ENCODE results near the gene COG5.

The COG5 gene

GRCh38 chr7:107330478-107330877 lies 233.2 kb downstream of the COG5 start:
- DNase-seq (ENCODE audit: low read depth in 2 of 2) = no peak

DNA sequence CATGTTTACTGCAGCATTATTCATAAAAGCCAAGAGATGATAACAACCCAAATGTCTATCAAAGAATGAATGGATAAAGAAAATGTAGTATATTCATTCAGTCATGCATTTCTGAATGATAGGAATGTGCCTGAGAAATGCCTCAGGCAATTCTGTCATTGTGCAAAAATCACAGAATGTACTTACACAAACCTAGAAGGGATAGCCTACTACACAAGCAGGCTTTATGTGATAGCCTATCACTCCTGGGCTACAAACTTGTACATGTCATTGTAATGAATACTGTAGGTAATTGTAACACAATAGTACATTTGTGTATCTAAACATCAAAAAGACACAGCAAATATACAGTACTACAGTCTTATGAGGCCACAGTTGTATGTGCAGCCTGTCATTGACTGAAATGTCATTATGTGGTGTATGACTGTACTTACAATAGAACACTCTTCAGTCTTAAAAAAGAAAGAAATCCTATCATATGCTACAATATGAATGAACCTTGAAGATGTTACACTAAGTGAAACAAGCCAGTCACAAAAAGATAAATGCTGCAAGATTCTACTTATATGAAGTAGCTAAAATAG lies 235.6 kb downstream of the COG5 start:
- no peak for DNase-seq (ENCODE audit: low read depth in 2 of 2)

DNA sequence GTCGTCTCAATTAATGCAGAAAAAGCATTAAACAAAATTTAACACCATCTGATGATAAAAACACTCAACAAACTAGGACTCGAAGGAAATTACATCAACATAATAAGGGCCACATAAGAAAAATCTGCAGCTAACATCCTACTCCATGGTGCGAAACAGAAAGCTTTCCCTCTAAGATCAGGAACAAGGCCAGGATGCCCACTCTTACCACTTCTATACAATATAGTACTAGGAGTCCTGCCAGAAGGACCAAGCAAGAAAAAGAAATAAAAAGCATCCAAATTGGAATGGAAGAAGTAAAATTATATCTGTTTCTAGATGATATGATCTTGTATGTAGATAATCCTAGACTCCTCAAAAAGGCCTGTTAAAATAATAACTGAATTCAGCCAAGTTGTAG lies 237.7 kb downstream of the COG5 start:
- no peak for DNase-seq (ENCODE audit: low read depth in 2 of 2)

- DNase-seq (ENCODE audit: low read depth in 2 of 2) = no peak
These were observed 241.7 kb downstream of the COG5 start for GRCh38 chr7:107322015-107322414.

GRCh38 chr7:107321611-107322010 lies 242.1 kb downstream of the COG5 start:
- no peak for DNase-seq (ENCODE audit: low read depth in 2 of 2)

DNA sequence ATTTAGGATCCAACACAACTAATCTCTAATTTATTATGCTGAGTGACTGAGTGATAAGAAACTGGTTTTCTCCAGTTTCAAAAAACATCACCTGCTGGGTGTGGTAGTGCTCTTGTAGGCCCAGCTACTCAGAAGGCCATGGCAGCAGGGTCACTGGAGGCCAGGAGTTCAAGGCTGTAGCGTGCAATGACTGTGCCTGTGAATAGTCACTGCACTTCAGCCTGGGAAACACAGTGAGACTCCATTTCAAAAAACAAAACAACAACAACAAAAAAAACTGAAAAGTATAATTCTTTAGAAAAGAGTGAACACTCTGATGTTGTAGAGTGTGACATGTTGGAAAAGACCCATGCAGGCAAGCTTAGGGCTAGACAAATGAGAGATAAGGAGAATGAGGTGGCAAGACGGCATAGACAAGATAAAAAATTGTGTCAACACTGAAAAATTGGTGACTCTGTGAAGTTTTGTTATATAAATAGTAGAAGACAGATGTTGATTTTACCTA lies 243.9 kb downstream of the COG5 start:
- DNase-seq (ENCODE audit: low read depth in 2 of 2) = no peak

DNA sequence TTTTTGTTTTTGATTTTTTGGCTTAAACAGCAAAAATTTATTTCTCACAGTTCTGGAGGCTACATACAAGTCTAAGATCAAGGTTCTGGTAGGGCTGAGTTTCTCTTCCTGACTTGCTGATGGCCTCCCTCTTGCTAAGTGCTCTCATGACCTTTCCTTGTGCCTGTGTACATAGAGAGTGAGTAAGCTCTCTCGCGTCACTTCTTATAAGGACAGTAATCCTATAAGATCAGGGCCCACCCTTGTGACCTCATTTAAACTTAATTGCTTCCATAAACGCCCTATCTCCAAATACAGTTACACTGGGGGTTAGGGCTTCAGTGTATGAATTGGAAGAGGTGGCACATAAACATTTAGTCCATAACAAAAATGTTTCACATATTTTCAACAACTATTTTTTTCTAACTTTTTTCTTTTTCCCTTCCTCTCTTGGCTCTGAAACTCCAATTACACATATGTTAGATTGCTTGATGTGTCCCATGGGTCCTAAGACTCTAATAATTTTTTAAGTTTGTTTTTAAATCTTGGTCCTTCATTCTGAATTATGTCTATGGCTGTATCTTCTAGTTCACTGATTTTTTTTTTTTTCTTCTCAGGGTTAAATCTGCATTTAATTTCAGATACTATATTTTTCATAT lies 245.1 kb downstream of the COG5 start:
- no peak for DNase-seq (ENCODE audit: low read depth in 2 of 2)

DNA sequence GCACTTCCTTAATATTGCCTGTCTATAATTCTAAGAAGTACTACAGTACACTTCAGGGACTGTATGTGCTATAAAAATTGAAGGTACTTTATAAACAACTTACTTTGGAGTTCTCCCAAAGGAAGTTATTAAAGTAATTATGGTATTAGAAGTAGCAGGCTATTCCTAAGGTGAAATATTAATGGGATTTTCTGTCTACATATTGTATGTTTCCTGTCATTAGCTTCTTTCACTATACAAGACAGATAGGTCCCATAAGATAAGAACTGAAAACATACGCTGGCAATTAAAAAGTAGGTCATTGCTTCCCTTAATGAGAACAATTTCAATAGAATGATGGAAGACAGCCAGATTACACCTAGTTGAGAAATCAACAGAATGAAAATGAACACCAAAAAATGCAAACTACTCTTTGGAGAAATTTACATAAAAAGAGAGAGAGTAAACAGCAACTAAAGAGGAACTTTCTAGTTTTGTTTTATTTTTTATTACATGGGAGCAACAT lies 248.0 kb downstream of the COG5 start:
- DNase-seq (ENCODE audit: low read depth in 2 of 2) = no peak

GRCh38 chr7:107313355-107313754 lies 250.4 kb downstream of the COG5 start:
- no peak for DNase-seq (ENCODE audit: low read depth in 2 of 2)

- no peak for DNase-seq (ENCODE audit: low read depth in 2 of 2)
These were observed 251.3 kb downstream of the COG5 start for GRCh38 chr7:107312418-107312817.

- no peak for DNase-seq (ENCODE audit: low read depth in 2 of 2)
These were observed 254.4 kb downstream of the COG5 start for GRCh38 chr7:107309296-107309695.

DNA sequence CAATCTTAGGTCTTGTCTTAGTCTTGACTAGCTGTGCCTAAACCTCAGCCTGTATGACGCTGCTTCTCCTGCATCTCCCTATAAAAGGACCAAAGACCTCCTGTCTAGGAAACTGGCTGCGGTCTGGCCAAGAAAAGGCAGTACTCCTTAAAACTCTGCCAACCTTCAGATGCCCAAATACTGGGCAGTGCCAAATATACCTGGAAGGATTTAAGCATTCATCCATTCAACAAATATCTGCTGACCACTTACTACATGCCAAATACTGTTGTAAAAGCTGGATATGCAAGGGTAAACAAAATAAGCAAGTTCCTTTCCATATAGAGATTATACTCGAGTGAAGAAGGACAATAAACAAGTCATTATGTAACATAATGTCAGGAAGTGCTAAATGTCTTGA lies 259.1 kb downstream of the COG5 start:
- no peak for DNase-seq (ENCODE audit: low read depth in 2 of 2)

DNA sequence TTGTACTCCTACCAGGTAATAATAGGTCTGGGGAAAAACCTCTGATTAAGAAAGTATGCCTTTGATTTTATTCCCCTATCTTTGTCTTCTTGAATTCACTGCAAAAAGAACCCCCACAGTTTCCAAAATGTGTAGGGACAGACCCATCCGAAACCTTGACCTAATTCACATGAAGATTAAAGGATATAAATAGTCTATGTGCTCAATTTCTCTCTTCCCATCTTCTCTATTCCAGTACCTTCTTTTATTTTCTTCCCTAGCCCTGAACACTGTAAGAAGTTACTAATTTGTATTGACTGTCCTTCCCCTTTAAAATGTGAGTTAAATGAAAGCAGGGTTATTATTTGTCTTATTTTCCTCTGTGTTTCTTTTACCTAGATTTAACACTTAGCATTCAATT lies 259.7 kb downstream of the COG5 start:
- DNase-seq (ENCODE audit: low read depth in 2 of 2) = no peak

DNA sequence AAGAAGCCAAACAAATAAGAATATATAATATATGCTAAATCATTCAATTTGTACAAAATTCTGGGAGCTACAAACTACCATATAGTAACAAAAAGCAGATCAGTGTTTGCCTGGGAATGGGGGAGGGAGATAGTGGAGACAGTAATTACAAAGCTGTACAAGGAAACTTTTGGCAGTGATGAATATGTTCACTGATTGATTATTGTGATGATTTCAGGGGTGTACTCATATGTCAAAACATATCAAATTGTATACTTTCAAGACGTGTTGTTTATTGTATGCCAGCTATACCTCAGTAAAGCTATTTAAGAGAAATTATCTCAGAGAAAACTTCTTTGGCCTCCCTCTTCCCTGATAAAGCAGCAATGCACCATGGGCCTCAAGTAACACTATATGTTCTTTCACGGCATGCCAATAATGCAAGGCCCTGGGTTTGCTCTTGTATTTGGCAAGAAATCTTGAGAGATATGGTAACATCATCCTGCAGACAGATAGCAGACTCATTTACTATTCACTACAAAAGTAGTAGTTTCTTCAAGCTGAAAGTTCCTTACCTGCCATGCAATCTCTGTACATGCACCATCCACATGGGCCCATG lies 261.4 kb downstream of the COG5 start:
- DNase-seq (ENCODE audit: low read depth in 2 of 2) = no peak

GRCh38 chr7:107294182-107294581 lies 269.5 kb downstream of the COG5 start:
- DNase-seq (ENCODE audit: low read depth in 2 of 2) = no peak

- DNase-seq (ENCODE audit: low read depth in 2 of 2) = no peak
These were observed 271.1 kb downstream of the COG5 start for GRCh38 chr7:107292591-107292990.

DNA sequence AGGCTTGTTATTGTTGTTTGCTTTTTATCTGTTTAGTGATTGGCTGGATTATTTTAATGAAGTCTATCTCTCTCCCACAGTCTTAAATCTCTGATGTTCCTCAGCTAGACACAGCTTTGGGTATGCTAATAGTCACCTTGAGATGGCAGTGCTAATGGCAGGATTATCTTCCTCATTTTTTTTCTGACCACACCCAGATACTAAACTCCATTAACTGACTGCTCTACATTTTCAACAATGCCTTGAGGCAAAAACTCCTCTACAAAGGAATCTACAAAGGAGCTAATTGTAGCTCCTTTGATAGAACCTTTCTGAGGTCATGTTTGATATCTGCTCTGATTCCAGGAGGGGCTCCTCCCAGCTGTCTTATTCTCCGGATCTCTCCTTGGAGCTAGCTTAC lies 272.3 kb downstream of the COG5 start:
- no peak for DNase-seq (ENCODE audit: low read depth in 2 of 2)

DNA sequence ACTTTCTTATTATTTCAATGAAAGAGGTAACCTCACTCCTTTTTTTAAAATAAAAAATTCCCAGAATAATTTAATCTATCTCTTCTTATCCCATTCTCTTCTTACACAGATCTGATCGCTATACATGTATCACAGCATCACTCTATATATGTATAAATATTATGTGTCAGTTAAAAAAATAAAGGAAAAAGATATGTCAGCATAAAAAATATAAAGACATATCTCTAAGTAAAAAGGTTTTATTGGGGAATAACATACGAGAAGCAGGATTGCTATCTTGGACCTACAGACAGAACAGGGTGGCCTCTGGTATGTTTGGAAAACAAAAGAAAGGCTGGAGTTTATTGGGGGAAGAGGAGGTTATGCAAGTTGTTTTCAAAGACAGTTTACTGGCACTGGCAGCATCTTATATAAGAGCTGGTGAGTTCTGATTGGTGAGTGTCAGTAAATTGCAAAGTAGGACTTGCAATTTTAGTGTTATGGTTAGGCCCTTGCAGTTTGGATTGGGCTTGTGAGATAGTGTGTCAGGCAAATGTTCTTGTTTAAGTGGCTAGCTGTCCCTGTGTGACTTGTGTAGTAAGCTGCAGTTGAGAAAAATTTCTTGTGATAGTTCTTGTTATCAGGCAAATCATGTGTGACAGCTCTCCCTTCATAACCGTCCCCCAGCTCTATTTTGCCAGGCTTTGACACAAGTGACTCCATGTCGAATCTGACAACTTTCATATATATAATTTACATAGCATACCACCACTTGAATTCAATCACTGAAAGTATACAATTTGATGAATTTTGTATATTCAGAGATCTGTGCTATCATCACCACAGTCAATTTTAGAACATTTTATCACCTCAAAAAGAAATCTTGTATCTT lies 276.7 kb downstream of the COG5 start:
- no peak for DNase-seq (ENCODE audit: low read depth in 2 of 2)

DNA sequence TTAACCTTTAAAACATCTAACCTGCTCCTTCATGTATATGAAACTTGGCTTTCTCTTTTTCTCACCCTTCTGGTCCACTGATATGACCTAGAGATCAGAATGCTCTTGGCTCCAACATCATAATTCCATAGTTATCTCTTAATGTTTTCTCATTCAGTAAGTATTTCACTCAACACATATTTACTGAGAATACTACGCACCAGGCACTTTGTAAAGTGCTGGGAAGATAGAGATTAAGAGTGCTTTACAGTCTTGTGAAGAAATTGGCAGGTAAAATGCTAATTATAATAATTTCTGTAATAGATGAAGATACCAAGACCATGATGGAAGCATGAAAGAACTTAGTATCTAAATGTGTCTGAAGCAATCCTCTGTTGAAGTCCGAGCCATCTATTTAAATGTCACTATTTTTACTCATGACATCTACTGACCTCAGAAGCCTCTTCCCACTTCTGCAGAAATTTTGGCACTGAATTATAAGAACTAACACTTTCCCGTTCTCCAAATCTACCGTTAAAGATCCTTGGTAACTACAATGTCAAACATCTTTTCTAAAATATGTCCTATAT lies 278.7 kb downstream of the COG5 start:
- DNase-seq (ENCODE audit: low read depth in 2 of 2) = no peak

- DNase-seq (ENCODE audit: low read depth in 2 of 2) = no peak
These were observed 286.4 kb downstream of the COG5 start for GRCh38 chr7:107277331-107277730.

DNA sequence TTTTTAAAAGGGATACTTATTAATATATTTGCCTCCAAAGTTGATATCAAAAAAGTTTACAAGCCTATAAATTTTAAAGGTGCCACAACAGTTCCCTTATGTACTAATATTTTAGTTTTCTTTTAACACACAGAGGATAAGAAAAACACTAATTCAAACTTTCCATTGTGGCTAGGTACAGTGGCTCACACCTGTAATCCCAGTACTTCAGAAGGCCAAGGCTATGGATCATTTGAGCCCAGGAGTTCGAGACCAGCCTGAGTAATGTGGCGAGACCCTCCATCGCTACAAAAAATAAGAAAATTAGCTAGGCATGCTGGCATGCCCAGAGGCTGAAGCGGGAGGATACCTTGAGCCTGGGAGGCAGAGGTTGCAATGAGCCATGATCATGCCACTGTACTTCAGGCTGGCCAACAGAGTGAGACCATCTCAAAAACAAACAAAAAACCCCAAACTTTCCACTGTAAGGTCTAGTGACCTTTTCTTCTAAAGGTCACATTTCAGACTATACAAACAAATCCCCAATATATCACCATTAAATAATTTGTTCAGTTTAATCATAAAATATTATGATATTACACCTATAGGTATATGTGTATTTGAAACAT lies 287.4 kb downstream of the COG5 start:
- DNase-seq (ENCODE audit: low read depth in 2 of 2) = no peak
